Measurements from ENCODE around the gene CARMIL1.
"Not testable (repeated sequence)": the region's sequence is repeated elsewhere in the genome, so short reads cannot be mapped to it uniquely, and the experiment has no call there.

CARMIL1 gene

DNA sequence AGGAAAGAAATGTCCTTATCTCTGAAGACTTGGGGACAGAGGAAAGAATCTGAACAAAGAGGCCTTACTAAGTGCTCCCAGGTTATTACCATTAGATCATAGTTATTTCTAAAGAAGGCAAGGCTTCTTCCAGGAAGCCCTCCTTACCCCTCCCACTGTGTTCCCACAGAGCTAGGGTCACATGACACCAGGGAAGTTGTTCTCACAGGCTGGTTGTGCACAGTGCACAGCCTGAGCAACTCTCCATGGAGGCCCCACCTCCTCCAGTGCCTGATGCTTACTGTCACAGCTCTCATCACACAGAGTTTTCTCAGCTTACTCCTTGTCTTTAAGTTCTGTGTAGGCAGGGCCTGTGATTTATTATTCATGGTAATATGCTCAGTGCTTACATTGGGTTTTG lies 303.9 kb downstream of the CARMIL1 start:
- Histone ChIP-seq H3K27me3 (ENCODE audit: insufficient read depth, low read depth) (no peaks in the 10 kb centered on the region), H3K79me2 (ENCODE audit: insufficient read depth, low read depth) (no peaks in the 10 kb centered on the region), H2AFZ (ENCODE audit: low read depth) (no peak overlapping the region), H3K4me3 (IDR thresholded peaks at IDR 0.05; ENCODE audit: insufficient read depth, low read depth, low read length) (no peak overlapping the region), H3K9ac (no peak overlapping the region), H3K4me2 (no peak overlapping the region), H3K4me1 (ENCODE audit: low read depth, poor library complexity, severe bottlenecking) (peaks cover 19% of the 10 kb centered on the region), H3K36me3 (ENCODE audit: insufficient read depth) (no peaks in the 10 kb centered on the region), H3K27ac (no peak overlapping the region), H4K20me1 (ENCODE audit: insufficient read depth) (no peaks in the 10 kb centered on the region)
- TF ChIP-seq, protein P1, sequence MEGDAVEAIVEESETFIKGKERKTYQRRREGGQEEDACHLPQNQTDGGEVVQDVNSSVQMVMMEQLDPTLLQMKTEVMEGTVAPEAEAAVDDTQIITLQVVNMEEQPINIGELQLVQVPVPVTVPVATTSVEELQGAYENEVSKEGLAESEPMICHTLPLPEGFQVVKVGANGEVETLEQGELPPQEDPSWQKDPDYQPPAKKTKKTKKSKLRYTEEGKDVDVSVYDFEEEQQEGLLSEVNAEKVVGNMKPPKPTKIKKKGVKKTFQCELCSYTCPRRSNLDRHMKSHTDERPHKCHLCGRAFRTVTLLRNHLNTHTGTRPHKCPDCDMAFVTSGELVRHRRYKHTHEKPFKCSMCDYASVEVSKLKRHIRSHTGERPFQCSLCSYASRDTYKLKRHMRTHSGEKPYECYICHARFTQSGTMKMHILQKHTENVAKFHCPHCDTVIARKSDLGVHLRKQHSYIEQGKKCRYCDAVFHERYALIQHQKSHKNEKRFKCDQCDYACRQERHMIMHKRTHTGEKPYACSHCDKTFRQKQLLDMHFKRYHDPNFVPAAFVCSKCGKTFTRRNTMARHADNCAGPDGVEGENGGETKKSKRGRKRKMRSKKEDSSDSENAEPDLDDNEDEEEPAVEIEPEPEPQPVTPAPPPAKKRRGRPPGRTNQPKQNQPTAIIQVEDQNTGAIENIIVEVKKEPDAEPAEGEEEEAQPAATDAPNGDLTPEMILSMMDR (conservative IDR thresholded peaks at IDR 0.05; ENCODE audit: low read depth, low read length) = no peak

DNA sequence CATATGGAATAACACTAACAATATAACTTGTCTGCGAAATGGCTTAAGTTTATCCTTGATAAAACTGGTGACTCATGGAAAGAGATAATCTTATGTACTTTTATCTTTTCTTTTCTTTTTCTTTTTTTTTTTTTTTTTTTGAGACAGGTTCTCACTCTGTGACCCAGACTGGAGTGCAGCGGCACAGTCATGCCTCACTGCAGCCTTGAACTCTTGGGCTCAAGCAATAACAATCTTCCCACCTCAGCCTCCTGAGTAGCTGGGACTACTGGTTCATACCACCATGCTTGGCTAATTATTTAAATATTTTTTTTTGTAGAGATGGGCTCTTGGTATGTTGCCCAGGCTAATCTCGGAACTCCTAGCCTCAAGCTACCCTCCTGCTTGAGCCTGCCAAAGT lies 304.7 kb downstream of the CARMIL1 start:
- no peaks in the 10 kb centered on the region for H3K27me3 ChIP-seq (ENCODE audit: insufficient read depth, low read depth)
- TF ChIP-seq, protein P1 (conservative IDR thresholded peaks at IDR 0.05; ENCODE audit: low read depth, low read length) = no peak
- no peak overlapping the region for H2AFZ ChIP-seq (ENCODE audit: low read depth)
- H4K20me1 ChIP-seq (ENCODE audit: insufficient read depth) = no peaks in the 10 kb centered on the region
- H3K9ac ChIP-seq = no peak overlapping the region
- no peak overlapping the region for H3K4me3 ChIP-seq (IDR thresholded peaks at IDR 0.05; ENCODE audit: insufficient read depth, low read depth, low read length)
- no peaks in the 10 kb centered on the region for H3K36me3 ChIP-seq (ENCODE audit: insufficient read depth)
- no peaks in the 10 kb centered on the region for H3K79me2 ChIP-seq (ENCODE audit: insufficient read depth, low read depth)
- H3K27ac ChIP-seq = no peak overlapping the region
- no peak overlapping the region for H3K4me2 ChIP-seq
- H3K4me1 ChIP-seq (ENCODE audit: low read depth, poor library complexity, severe bottlenecking) = peaks cover 19% of the 10 kb centered on the region

DNA sequence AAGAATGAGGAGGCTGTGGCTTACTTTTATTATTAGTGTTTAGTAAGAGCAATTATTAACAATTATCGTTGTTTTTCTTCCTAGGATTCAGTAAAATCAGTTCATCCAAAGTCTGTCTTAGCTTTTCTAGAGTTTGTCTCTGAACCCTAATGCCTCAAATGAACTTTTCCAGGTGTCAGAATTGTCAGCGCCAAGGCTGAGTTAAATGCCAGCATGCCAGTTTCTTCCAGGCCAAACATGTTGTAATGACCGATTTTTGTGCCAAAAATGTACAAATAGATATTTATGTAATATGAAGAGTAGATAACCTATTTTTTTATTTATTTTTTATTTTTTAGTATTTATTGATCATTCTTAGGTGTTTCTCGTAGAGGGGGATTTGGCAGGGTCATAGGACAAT lies 306.1 kb downstream of the CARMIL1 start:
- Histone ChIP-seq H3K4me1 (ENCODE audit: low read depth, poor library complexity, severe bottlenecking) (peaks cover 6% of the 10 kb centered on the region), H3K36me3 (ENCODE audit: insufficient read depth) (no peaks in the 10 kb centered on the region), H4K20me1 (ENCODE audit: insufficient read depth) (no peaks in the 10 kb centered on the region), H3K79me2 (ENCODE audit: insufficient read depth, low read depth) (no peaks in the 10 kb centered on the region), H3K4me3 (IDR thresholded peaks at IDR 0.05; ENCODE audit: insufficient read depth, low read depth, low read length) (no peak overlapping the region), H3K9ac (no peak overlapping the region), H2AFZ (ENCODE audit: low read depth) (no peak overlapping the region), H3K27me3 (ENCODE audit: insufficient read depth, low read depth) (no peaks in the 10 kb centered on the region), H3K4me2 (no peak overlapping the region), H3K27ac (no peak overlapping the region)
- TF ChIP-seq, protein P1 (conservative IDR thresholded peaks at IDR 0.05; ENCODE audit: low read depth, low read length) = no peak

- not testable (repeated sequence) for H3K4me1 ChIP-seq (ENCODE audit: low read depth, poor library complexity, severe bottlenecking); H3K9ac ChIP-seq; H3K36me3 ChIP-seq (ENCODE audit: insufficient read depth); H3K4me2 ChIP-seq; H4K20me1 ChIP-seq (ENCODE audit: insufficient read depth); H3K79me2 ChIP-seq (ENCODE audit: insufficient read depth, low read depth); H3K27me3 ChIP-seq (ENCODE audit: insufficient read depth, low read depth); H3K27ac ChIP-seq; H2AFZ ChIP-seq (ENCODE audit: low read depth); H3K4me3 ChIP-seq (IDR thresholded peaks at IDR 0.05; ENCODE audit: insufficient read depth, low read depth, low read length)
These were observed 306.9 kb downstream of the CARMIL1 start for GRCh38 chr6:25586119-25586518.

DNA sequence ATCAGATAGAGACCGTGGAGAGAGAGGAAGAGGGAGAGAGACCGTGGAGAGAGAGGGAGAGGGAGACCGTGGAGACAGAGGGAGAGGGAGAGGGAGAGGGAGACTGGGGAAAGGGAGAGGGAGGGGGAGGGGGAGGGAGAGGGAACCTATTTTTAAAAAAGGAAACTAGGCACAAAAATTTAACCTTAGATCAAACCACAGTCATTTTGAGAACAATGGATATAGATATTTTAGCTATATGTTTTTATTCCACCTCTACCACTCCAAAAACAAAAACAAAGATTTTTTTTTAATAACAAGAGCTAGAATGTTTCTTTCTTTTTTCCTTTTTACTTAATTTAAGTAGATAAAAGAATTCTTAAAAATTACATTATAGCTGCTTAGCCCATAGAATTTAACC lies 307.8 kb downstream of the CARMIL1 start:
- Histone ChIP-seq H3K4me2 (no peak overlapping the region), H3K36me3 (ENCODE audit: insufficient read depth) (no peaks in the 10 kb centered on the region), H3K4me3 (IDR thresholded peaks at IDR 0.05; ENCODE audit: insufficient read depth, low read depth, low read length) (no peak overlapping the region), H4K20me1 (ENCODE audit: insufficient read depth) (no peaks in the 10 kb centered on the region), H3K27ac (no peak overlapping the region), H3K27me3 (ENCODE audit: insufficient read depth, low read depth) (no peaks in the 10 kb centered on the region), H3K4me1 (ENCODE audit: low read depth, poor library complexity, severe bottlenecking) (no peaks in the 10 kb centered on the region), H2AFZ (ENCODE audit: low read depth) (no peak overlapping the region), H3K79me2 (ENCODE audit: insufficient read depth, low read depth) (no peaks in the 10 kb centered on the region), H3K9ac (no peak overlapping the region)
- TF ChIP-seq, protein P1 (conservative IDR thresholded peaks at IDR 0.05; ENCODE audit: low read depth, low read length) = no peak

All from KMS-11 (cell line).